ENCODE results near the gene TBC1D17. TPM values are rescaled to one million over a fixed set of nuclear protein-coding genes. Genes with fewer than 3 reads are reported as not detected.

TBC1D17 gene
- polyA plus RNA-seq, 1 donor: 39.7 TPM

DNA sequence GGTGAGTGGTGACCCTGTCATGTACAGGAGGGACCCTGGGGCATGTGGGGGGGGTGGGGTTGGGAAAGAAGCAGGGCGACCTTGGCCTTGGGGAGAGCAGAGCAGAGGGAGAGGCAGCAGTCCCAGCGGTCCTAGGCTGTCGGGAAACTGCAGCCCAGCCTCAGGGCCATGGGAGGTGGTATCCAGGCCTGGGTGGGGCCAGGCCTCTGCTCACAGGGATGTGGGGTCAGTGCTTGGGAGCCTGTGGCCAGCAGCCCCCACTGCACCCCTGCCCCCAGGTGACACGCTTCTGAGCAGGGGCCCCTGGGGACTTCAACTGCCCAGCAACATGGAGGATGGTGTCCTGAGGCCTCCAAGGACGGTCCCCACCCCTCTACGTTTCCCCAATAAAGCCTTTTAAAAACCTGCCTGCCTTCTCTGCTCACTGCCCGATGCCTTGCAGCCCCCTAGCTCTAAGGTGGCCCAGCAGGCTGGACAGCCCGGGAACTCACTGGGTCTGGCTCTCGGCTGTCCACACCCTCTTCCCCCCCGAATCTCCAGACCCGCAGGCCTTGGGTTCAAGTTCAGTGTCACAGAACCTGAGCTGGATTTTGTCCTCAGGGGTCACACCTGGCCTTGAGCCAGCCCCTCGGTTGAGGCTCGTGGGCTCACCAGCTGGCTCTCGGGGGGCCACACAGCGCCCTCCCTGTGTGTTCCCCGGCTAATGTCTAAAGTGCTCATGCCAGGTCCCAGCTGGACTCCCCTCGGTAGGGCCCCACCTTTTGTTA is 17.0 kb upstream of the TBC1D17 start:
- no peak for DNase-seq

DNA sequence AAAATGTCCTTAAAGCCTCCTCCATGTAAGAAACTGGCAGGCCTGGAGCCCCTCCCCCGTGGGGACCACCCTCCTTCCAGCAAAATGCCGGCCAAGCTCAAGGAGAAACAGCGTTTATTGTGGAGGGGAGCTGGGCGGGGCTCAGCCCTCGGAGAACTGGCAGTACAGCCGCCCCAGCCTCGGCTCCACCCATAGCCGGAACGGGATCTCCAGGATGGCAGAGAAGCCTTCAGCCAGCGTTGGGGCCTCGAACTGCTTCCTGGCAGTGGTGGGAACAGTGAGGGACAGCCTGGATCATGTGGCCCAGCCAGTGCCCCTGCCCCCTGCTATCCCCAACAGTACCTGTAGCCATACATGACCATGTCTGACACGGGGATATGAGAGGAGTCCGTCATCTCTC is 16.4 kb upstream of the TBC1D17 start:
- DNase-seq: no peak

GRCh38 chr19:49861541-49862378 is 15.7 kb upstream of the TBC1D17 start:
- DNase-seq: no peak

- DNase-seq: no peak
These were observed 14.9 kb upstream of the TBC1D17 start for GRCh38 chr19:49862391-49863253.

DNA sequence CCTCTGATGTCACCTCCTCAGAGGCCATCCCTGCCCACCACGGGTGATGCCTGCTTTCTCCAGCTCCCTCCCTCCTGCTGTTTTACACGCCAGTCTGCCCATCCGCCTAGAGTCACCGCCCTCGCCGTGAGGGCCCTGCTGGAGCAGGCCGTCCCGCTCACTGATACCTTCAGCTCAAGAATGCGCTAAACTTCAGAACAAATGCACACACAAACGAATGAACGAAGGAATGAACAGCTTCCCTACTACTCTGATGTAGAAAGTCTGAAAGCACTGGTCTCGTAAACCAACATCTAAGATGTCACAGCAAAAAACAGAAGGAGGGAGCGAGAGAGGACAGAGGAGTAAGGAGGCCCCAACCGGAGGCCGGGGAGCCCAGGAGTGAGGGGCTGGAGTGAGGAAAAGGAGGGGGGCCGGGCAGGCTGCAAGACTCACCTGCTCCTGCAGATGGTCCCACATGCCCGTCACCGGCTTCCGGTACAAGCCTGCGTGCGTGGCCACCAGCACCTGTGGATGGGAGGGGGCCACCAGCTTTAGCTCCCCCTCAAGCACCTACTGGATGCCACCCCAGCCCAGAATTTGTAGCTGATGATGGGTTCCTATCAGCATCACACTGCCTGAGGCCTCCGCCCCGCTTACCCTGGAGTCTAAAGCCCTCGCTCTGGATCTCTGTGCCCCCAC is 14.1 kb upstream of the TBC1D17 start:
- DNase-seq: no peak

GRCh38 chr19:49863935-49864320 is 13.6 kb upstream of the TBC1D17 start:
- DNase-seq: no peak

DNA sequence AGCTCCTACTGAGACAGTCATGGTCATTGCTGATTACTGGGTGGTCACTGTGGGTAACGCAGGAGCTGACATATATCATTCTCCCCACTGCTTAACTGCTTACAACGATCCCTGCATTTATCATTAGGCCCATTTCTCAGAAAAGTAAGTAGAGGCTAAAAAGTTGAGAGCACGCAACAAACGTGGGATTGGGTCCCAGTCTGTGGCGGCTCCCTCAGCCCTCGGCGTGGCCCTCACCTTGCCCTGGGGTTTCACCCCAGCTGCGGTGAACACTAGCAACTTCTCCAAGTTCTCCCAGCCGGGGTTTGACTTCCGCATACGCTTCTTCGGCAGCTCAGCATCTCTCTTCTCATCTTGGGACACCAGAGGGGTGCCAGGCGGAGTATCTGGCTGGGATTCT is 12.6 kb upstream of the TBC1D17 start:
- DNase-seq: no peak

- DNase-seq: peak; percentile 91
These were observed 10.3 kb upstream of the TBC1D17 start, which contains the start of gene PNKP for GRCh38 chr19:49866933-49867782. TSS of gene PNKP (minus strand) at chr19:49867576. CDS start at chr19:49867204, 372 bp downstream.

- no peak for DNase-seq
These were observed 8.5 kb upstream of the TBC1D17 start for GRCh38 chr19:49869009-49869483.

GRCh38 chr19:49869484-49870308 is 7.8 kb upstream of the TBC1D17 start:
- DNase-seq: peak; percentile 99

GRCh38 chr19:49870309-49870901 is 7.1 kb upstream of the TBC1D17 start:
- DNase-seq: no peak

DNA sequence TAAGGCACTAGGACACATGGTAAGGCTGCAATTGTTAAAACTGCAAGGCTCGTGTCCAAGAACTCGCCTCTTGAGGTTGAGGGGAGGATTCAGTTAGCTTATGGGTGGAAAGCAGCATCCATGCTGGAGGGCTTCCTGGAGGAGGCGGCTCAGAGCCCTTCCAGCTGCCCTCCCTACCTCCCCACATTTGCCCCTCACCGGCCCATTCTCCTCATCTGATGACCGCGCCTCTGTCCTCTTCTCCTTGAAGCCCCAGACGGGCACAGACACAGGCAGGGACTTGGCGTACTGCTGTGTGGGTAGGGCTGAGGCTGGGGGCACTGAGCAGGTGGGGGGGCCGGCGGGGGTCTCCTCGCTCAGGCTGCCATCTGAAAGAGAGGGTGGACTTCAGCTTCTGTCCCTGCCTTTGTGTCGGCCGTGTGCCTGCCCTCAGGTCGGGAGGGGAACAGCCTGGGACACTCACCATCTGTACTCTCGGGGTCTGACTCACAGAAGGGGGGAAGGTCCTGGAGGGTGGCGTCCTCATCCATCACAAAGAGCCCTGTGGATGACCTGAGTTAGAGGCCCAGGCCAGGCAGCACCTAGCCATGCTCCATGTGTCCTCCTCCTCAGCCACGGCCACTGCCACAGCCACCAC is 6.0 kb upstream of the TBC1D17 start:
- no peak for DNase-seq

- no peak for DNase-seq
These were observed 5.0 kb upstream of the TBC1D17 start for GRCh38 chr19:49872245-49873128.

DNA sequence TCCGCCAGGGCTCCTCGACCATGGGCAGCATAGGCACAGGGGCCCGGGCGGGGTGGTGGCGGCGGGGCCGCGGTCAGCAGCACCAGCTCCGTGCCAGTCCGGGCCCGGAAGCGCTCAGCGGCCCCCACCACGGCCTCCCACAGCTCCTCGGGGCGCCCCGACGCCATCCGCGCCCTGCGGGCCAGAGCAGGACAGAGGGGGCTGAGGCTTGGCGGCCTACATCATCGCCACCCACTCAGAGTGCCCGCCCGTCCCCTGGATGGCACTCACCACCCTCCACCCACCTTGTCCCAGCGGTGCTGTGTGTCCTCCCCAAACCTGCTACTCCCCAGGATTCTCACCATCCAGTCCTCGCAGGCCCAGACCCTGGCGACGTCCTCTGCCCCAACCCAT is 4.4 kb upstream of the TBC1D17 start:
- no peak for DNase-seq

DNA sequence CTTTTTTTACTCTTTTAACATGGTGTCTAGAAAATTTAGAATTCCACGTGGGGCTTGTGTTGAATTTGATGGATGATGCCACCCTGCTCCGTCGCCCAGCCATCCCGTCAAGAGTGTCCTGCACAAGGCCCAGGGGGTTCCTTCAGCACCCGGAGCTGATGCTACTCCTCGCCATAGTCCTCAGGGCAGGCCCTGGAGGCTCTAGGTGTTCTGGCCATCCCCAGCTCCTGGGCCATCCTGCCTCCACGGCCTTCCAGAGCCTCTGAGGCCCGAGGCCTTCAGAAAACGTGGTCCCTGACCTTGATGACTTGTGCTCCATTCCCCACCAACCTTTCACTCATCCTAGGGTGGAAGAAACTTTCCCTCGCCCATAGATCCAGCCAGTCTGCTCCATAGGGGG is 3.7 kb upstream of the TBC1D17 start:
- no peak for DNase-seq

DNA sequence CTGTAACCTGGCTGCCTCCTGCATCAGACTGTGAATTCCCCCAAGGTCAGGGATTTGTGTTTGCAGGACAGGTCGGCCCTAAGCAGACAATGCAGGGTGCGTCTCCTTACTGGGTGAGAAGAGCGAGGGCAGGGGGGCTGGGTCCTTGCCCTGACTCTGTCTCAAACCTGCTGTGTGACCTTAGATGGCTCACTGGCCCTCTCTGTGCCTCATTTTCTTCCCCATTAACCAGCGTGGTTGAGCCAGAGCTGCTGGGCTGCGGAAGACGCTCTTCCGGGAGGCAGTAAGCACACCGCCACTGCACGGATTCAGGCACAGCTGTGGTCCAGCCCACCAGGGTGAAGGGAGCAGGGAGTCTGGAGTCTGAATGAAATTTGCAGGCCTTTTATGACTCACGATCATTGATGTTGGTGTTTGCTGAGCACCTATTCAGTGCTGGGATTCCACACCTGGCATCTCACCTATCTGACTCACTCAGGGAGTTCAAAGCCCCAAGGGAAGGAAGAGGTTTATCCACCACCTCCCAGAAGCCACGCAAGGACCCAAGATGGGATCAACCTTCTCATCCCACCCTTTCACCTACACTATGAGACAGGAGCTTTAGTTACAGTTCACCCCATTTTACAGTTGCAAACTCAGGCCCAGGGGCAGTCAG is 2.9 kb upstream of the TBC1D17 start:
- DNase-seq: no peak

DNA sequence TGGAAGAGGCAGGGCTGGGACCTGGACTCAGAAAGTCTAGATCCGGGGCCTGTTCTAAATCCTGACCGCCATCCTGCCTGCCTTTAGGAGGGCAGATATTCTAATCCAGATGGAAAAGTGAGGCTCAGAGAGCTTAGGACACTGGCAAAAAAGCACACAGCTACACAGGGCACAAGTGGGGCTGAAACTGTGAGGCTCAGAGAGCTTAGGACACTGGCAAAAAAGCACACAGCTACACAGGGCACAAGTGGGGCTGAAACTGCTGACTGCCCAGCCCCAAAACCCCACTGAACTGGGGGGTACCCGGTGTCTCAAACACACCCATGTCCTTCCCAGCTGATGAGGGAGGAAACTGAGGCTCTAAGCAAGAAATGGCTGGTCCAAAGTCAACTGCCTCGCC is 2.3 kb upstream of the TBC1D17 start:
- no peak for DNase-seq
